ENCODE measurements around the gene TMED4.

Gene TMED4

DNA sequence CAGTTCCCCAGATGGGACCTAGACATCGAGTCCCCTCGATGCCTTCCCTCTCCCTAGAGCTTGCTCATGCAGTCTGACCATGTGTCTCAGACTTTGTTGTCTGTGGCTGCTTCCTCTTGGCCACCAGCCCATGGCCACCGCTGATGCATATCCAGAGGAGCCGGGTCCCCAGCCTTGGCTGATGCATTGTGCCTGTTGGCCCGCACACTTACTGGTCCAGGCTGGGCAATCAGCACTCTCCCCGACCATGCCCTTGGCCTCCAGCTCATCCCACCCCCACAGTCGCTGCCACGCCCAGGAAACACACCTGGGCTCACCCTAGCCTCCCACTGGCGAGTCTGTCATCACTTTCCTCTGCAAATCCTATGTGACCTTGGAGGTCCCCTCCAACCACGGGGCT lies 51.0 kb downstream of the TMED4 start:
- no peak for DNase-seq (ENCODE audit: extremely low read depth, low read depth)
- no peak overlapping the region for H3K4me3 ChIP-seq (replicated peaks; ENCODE audit: low read depth, low read length)
- TF ChIP-seq, protein P1, sequence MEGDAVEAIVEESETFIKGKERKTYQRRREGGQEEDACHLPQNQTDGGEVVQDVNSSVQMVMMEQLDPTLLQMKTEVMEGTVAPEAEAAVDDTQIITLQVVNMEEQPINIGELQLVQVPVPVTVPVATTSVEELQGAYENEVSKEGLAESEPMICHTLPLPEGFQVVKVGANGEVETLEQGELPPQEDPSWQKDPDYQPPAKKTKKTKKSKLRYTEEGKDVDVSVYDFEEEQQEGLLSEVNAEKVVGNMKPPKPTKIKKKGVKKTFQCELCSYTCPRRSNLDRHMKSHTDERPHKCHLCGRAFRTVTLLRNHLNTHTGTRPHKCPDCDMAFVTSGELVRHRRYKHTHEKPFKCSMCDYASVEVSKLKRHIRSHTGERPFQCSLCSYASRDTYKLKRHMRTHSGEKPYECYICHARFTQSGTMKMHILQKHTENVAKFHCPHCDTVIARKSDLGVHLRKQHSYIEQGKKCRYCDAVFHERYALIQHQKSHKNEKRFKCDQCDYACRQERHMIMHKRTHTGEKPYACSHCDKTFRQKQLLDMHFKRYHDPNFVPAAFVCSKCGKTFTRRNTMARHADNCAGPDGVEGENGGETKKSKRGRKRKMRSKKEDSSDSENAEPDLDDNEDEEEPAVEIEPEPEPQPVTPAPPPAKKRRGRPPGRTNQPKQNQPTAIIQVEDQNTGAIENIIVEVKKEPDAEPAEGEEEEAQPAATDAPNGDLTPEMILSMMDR (IDR thresholded peaks at IDR 0.05; ENCODE audit: low read depth, low read length, missing control alignments): no peak

Measured in HFF-Myc (cell line).